ENCODE data around the gene PTTG1IP2. TPM values are rescaled to one million over a fixed set of nuclear protein-coding genes. Genes with fewer than 3 reads are reported as not detected.

Gene PTTG1IP2
- total and polyA plus RNA-seq, 10 of the 15 experiments (the other 5 are each of a cell fraction or from before 2014, with no cell fraction given): not detected

DNA sequence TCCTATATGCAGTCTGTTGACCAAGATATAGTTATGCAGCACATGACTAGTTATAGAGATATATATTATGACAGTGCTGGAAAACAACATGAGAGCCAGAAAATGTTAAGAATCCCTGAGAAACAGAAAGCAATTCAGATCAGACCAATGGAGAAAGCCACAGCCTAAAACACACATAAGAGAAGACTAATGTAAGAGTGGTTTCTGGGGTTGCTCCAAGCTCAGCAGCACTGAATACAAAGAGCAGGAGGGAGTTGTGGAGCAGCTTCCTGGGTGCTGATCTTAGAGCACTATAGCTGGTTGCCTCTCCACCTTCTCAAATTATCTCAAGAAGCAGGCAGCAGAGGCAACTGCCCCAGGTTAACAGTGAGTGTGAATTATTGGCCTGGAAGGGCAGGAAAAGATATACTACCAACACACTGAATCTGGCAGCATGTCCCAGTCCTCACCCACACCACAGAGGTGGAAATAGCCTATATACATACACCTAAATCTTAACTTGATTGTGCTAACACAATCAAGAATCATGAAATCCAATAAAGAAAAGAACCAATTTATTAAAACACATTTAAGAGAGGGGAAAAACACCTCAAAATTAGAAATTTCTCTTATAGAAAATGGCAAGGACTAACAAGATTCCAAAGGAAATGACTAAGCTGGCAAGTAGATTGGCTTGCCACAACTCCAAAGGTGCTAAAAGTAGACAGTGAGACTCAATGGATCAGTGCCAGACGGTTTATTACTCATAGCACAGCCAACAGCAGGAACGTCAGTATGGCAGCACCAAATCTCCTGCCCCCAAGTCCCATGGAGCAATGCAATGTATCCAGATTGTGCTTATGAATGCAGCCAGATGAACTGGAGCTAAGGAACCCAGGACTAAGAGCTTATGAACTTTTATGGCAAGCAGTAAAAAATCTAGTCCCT lies 5.1 kb downstream of the PTTG1IP2 start:
- ChIA-PET SMC1A (ENCODE audit: uncharacterized antibody, unreplicated experiment) (no interaction called here), POLR2A (no interaction called here), RAD21 (ENCODE audit: unreplicated experiment) (no interaction called here), CTCF (interaction anchor here (2.2 kb wide), 1 partner anchor 19 kb away, joined by 12 read pairs; no protein-coding TSS in a partner anchor)
- H4K20me1 ChIP-seq (ENCODE audit: control insufficient read depth, insufficient read depth): no peaks in the 10 kb centered on the region
- H3K9me3 ChIP-seq (replicated peaks; ENCODE audit: control insufficient read depth, insufficient read depth, low read length): no peaks in the 10 kb centered on the region
- FAIRE-seq: no peak
- H3K36me3 ChIP-seq (ENCODE audit: control insufficient read depth in 2 of 2, insufficient read depth in 2 of 2, low read length in 1 of 2): no peaks in the 10 kb centered on the region
- BruUV-seq (replicated peaks): no TSS peak
- TF ChIP-seq BRCA1 (IDR thresholded peaks at IDR 0.05; ENCODE audit: low read depth, low read length) (no peak), NBN (IDR thresholded peaks at IDR 0.05) (no peak), SMAD1 (IDR thresholded peaks at IDR 0.05; ENCODE audit: low read depth, partially characterized antibody) (no peak), RUNX3 (IDR thresholded peaks at IDR 0.05; ENCODE audit: low read length) (no peak), HDGF (IDR thresholded peaks at IDR 0.05) (no peak), ZNF384 (IDR thresholded peaks at IDR 0.05; ENCODE audit: borderline replicate concordance, low read depth, low read length) (no peak), BACH1 (IDR thresholded peaks at IDR 0.05; ENCODE audit: borderline replicate concordance) (no peak), CHD1 (IDR thresholded peaks at IDR 0.05; ENCODE audit: low read depth, low read length) (no peak), KLF5 (IDR thresholded peaks at IDR 0.05; ENCODE audit: partially characterized antibody) (no peak), NR2F1 (conservative IDR thresholded peaks at IDR 0.05) (no peak)
- TF ChIP-seq, protein P1, sequence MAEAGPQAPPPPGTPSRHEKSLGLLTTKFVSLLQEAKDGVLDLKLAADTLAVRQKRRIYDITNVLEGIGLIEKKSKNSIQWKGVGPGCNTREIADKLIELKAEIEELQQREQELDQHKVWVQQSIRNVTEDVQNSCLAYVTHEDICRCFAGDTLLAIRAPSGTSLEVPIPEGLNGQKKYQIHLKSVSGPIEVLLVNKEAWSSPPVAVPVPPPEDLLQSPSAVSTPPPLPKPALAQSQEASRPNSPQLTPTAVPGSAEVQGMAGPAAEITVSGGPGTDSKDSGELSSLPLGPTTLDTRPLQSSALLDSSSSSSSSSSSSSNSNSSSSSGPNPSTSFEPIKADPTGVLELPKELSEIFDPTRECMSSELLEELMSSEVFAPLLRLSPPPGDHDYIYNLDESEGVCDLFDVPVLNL (IDR thresholded peaks at IDR 0.05; ENCODE audit: low read depth, low read length): no peak
- TF ChIP-seq, protein P2, sequence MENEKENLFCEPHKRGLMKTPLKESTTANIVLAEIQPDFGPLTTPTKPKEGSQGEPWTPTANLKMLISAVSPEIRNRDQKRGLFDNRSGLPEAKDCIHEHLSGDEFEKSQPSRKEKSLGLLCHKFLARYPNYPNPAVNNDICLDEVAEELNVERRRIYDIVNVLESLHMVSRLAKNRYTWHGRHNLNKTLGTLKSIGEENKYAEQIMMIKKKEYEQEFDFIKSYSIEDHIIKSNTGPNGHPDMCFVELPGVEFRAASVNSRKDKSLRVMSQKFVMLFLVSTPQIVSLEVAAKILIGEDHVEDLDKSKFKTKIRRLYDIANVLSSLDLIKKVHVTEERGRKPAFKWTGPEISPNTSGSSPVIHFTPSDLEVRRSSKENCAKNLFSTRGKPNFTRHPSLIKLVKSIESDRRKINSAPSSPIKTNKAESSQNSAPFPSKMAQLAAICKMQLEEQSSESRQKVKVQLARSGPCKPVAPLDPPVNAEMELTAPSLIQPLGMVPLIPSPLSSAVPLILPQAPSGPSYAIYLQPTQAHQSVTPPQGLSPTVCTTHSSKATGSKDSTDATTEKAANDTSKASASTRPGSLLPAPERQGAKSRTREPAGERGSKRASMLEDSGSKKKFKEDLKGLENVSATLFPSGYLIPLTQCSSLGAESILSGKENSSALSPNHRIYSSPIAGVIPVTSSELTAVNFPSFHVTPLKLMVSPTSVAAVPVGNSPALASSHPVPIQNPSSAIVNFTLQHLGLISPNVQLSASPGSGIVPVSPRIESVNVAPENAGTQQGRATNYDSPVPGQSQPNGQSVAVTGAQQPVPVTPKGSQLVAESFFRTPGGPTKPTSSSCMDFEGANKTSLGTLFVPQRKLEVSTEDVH (IDR thresholded peaks at IDR 0.05; ENCODE audit: low read depth, partially characterized antibody): no peak
- TF ChIP-seq, protein P3, sequence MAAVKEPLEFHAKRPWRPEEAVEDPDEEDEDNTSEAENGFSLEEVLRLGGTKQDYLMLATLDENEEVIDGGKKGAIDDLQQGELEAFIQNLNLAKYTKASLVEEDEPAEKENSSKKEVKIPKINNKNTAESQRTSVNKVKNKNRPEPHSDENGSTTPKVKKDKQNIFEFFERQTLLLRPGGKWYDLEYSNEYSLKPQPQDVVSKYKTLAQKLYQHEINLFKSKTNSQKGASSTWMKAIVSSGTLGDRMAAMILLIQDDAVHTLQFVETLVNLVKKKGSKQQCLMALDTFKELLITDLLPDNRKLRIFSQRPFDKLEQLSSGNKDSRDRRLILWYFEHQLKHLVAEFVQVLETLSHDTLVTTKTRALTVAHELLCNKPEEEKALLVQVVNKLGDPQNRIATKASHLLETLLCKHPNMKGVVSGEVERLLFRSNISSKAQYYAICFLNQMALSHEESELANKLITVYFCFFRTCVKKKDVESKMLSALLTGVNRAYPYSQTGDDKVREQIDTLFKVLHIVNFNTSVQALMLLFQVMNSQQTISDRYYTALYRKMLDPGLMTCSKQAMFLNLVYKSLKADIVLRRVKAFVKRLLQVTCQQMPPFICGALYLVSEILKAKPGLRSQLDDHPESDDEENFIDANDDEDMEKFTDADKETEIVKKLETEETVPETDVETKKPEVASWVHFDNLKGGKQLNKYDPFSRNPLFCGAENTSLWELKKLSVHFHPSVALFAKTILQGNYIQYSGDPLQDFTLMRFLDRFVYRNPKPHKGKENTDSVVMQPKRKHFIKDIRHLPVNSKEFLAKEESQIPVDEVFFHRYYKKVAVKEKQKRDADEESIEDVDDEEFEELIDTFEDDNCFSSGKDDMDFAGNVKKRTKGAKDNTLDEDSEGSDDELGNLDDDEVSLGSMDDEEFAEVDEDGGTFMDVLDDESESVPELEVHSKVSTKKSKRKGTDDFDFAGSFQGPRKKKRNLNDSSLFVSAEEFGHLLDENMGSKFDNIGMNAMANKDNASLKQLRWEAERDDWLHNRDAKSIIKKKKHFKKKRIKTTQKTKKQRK (IDR thresholded peaks at IDR 0.05; ENCODE audit: low read depth, low read length): no peak
- TF ChIP-seq, protein P4, sequence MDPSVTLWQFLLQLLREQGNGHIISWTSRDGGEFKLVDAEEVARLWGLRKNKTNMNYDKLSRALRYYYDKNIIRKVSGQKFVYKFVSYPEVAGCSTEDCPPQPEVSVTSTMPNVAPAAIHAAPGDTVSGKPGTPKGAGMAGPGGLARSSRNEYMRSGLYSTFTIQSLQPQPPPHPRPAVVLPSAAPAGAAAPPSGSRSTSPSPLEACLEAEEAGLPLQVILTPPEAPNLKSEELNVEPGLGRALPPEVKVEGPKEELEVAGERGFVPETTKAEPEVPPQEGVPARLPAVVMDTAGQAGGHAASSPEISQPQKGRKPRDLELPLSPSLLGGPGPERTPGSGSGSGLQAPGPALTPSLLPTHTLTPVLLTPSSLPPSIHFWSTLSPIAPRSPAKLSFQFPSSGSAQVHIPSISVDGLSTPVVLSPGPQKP (IDR thresholded peaks at IDR 0.05; ENCODE audit: low read depth, low read length): no peak
- H3K4me1 ChIP-seq (ENCODE audit: control insufficient read depth, insufficient read depth, low read length): no peaks in the 10 kb centered on the region
- no peak for DNase-seq (ENCODE audit: low read depth, low spot score)
- ATAC-seq: no peak
- H2AFZ ChIP-seq (ENCODE audit: control insufficient read depth, low read depth, low read length): no peak overlapping the region
- no peaks in the 10 kb centered on the region for H3K79me2 ChIP-seq (ENCODE audit: control insufficient read depth, insufficient read depth, low read length)
- H3K4me2 ChIP-seq (ENCODE audit: control insufficient read depth, insufficient read depth): no peak overlapping the region
- no peak overlapping the region for H3K9ac ChIP-seq (ENCODE audit: control insufficient read depth, insufficient read depth, low read length)
- H3K27me3 ChIP-seq (replicated peaks in 1 of 2; ENCODE audit: control insufficient read depth in 2 of 2, insufficient read depth in 2 of 2, low read length in 1 of 2): no peaks in the 10 kb centered on the region
- no peak overlapping the region for H3K27ac ChIP-seq (ENCODE audit: control insufficient read depth, insufficient read depth)
- intact Hi-C loops (cut with micrococcal nuclease; ENCODE audit: unreplicated experiment) (no loop called here), in situ Hi-C loops (cut with MboI) (no loop called here)
- H3K4me3 ChIP-seq: no peak overlapping the region
- WGBS (ENCODE audit: insufficient coverage, insufficient replicate concordance, low lambda C conversion rate, missing lambda C conversion rate): 28% methylated on average over 2 of the region's 2 CpGs
